Gastrocnemius medialis (tissue), 4 donors: Measurements from ENCODE around the gene SDF2.

Experiments used
- POLR2A ChIP-seq, 2 donors: fragments of 450-650 bp; IDR thresholded peaks; one replicate each; pipeline ENCODE4 v1.6.1; 2017; ENCODE audit warnings: antibody characterized with exemption in 2 of 2, mild to moderate bottlenecking in 2 of 2, moderate library complexity in 2 of 2
- TF ChIP-seq, protein P1 (sequence below), 5 experiments: fragments of 450-650 bp in 3 of 5; fragments of 200-600 bp in 2 of 5; sonication (generic) in 2 of 5; IDR thresholded peaks in 4 of 5; conservative IDR thresholded peaks in 1 of 5; 1 replicate in 4 of 5; 2 replicates in 1 of 5; pipeline ENCODE4 v1.5.1; 2016 to 2019; ENCODE audit warnings: antibody characterized with exemption in 5 of 5, mild to moderate bottlenecking in 3 of 5, moderate library complexity in 3 of 5

DNA sequence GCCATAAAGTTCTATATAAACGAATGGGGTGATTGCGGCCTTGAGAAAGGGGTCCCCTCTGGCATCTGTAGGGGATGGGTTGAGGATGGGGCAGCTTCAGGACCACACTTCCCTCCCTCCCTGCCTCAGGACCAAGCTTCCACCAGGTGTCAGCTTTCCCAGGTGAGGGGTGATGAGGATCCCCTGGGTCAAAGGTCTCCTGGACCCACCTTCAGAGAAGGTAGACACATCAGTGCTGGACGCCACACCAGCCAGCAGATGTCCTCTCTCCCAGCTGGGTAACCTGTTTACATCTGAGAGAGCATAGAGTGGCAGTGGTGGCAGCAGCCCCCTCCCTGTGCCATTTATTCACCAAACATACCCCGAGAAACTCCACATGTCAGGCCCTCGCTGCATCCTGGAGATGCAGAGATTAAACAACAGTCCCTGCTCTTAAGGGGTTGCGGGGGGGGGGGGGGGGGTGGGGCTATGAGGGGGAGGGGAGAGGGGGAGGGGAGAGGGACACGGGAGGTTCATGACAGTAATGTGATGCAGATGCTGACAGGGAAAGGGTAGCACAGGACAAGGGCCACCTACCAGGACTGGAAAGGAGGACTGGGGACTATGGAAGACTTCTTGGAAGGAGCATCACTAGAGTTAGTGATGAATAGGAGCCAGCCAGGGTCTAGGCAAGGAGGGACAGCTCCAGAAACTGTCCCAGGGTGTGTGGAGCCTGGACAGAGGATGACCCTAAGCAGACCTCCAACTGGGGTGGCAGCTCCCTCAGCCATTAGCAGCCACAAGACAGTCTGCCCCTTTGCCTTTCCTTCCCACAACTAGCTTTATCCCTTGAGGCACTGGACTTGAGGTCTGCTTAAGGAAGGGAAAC, 45.0 kb upstream of the SDF2 start:
- TF ChIP-seq, protein P1, sequence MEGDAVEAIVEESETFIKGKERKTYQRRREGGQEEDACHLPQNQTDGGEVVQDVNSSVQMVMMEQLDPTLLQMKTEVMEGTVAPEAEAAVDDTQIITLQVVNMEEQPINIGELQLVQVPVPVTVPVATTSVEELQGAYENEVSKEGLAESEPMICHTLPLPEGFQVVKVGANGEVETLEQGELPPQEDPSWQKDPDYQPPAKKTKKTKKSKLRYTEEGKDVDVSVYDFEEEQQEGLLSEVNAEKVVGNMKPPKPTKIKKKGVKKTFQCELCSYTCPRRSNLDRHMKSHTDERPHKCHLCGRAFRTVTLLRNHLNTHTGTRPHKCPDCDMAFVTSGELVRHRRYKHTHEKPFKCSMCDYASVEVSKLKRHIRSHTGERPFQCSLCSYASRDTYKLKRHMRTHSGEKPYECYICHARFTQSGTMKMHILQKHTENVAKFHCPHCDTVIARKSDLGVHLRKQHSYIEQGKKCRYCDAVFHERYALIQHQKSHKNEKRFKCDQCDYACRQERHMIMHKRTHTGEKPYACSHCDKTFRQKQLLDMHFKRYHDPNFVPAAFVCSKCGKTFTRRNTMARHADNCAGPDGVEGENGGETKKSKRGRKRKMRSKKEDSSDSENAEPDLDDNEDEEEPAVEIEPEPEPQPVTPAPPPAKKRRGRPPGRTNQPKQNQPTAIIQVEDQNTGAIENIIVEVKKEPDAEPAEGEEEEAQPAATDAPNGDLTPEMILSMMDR (IDR thresholded peaks at IDR 0.05 in 4 of 5, conservative IDR thresholded peaks at IDR 0.05 in 1 of 5), result no peak
- no peak for TF ChIP-seq POLR2A (IDR thresholded peaks at IDR 0.05)
